H1 (cell line): ENCODE results near the gene MGAT5. TPM values are rescaled to one million over a fixed set of nuclear protein-coding genes. Genes with fewer than 3 reads are reported as not detected.

Experiments
- CHD2 ChIP-seq: IDR thresholded peaks from 2 replicates; pipeline ENCODE4 v1.6.1; 2012; ENCODE audit warnings: low read length, improper control_type of control experiment
- CHD7 ChIP-seq: fragments of 300-600 bp; sonication (generic); IDR thresholded peaks from 2 replicates; pipeline ENCODE4 v1.7.1; 2012; ENCODE audit warnings: low read length, moderate library complexity, mild to moderate bottlenecking, inconsistent platforms; ENCODE audit not compliant: insufficient replicate concordance
- SIX5 ChIP-seq: IDR thresholded peaks from 2 replicates; pipeline ENCODE4 v1.6.1; 2011; ENCODE audit warnings: mild to moderate bottlenecking, low read depth, low read length
- TEAD4 ChIP-seq: IDR thresholded peaks from 2 replicates; pipeline ENCODE4 v1.6.1; 2012; ENCODE audit warnings: low read depth, low read length, inconsistent platforms, mixed read lengths
- polyA plus RNA-seq, 7 experiments: library from polyadenylated mRNA; depleted of rRNA in 3 of 7; stranded (reverse) in 5 of 7; unstranded in 2 of 7; fragments of >200 nt in 5 of 7; fragments of 200-250 nt in 2 of 7; gene quantifications; 1 replicate in 5 of 7; 2 replicates in 1 of 7; 4 replicates in 1 of 7; pipeline versions ENCODE4 v1.2.1 to v1.2.3, GENCODE V29; 2011 to 2013; ENCODE audit warnings: missing spikeins in 2 of 7, mixed read lengths in 2 of 7
- total RNA-seq: library from RNA; stranded (reverse); fragmentation: NEBNext Ultra II Directional; extraction: Animal tissue kit (Norgen Biotek cat#: 25700); gene quantifications from 2 replicates; pipeline ENCODE4 v1.2.1, GENCODE V29; 2021

MGAT5 gene
- total and polyA plus RNA-seq, 2 of the 8 experiments (the other 6 are each of a cell fraction or from before 2014, with no cell fraction given): 11.2 to 49.2 TPM

DNA sequence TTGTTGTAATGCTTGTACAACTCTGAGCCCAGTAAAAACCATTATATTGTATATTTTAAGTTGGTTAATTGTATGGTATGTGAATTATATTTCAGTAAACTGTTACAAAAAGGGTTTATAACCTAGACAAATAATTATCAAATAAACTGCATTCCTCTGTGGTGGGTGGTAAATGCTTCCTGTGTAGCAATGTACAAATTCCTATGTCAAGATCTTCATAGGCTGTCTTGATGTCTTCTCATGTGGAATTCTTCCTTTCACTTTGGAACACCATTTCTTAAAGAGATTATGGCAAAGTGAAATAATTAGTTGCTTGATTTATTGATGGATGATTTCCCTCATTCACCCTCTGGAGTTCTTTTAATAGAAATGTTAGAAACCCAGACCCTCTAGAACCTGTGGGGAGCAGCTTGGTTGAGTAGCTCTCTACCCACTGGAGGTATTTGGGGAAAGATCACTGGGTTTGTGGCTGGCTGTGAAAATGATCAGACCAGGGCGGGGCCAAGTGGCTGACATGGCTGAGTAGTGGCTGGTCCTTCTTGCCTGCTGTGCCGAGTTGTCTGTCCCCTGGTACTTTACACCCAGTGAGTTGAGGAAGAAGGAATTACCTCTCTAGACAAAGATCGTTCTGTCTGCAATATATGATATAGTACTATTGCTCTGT, 22.4 kb upstream of the MGAT5 start (continued):
- no peak for TF ChIP-seq CHD7
- no peak for TF ChIP-seq SIX5
- no peak for TF ChIP-seq TEAD4
- no peak for TF ChIP-seq CHD2
- TF ChIP-seq, all 59 proteins: peak for 0
